Spleen (tissue), 11 donors: Measurements from ENCODE around the gene WDFY1. TPM values are rescaled to one million over a fixed set of nuclear protein-coding genes. Genes with fewer than 3 reads are reported as not detected.

Experiments used
- DNase-seq: peaks from one replicate; pipeline ENCODE4 v3.0.0-alpha.2; 2020
- H3K27ac ChIP-seq, 8 donors: fragments of 200-600 bp; sonication (generic) in 7 of 8; 1 replicate in 4 of 8; 2 replicates in 4 of 8; pipeline versions ENCODE4 v1.5.0 to v1.8.0; 2016 to 2021; ENCODE audit warnings: inconsistent platforms in 4 of 8, mild to moderate bottlenecking in 4 of 8, moderate library complexity in 1 of 8
- H3K27me3 ChIP-seq, 7 donors: fragments of 200-600 bp; sonication (generic) in 6 of 7; replicated peaks in 1 of 7; 1 replicate in 4 of 7; 2 replicates in 3 of 7; pipeline versions ENCODE4 v1.5.0 to v1.8.0; 2016 to 2021; ENCODE audit warnings: inconsistent platforms in 3 of 7, mild to moderate bottlenecking in 1 of 7
- H3K36me3 ChIP-seq, 6 donors: fragments of 200-600 bp; sonication (generic) in 5 of 6; 1 replicate in 4 of 6; 2 replicates in 2 of 6; pipeline versions ENCODE4 v1.5.0 to v1.8.0; 2016 to 2021; ENCODE audit warnings: inconsistent platforms in 2 of 6
- H3K4me1 ChIP-seq, 6 donors: fragments of 200-600 bp; sonication (generic) in 5 of 6; 1 replicate in 3 of 6; 2 replicates in 3 of 6; pipeline versions ENCODE4 v1.5.0 to v1.8.0; 2016 to 2021; ENCODE audit warnings: inconsistent platforms in 3 of 6
- H3K4me3 ChIP-seq, 8 donors: fragments of 200-600 bp; sonication (generic) in 7 of 8; 1 replicate in 4 of 8; 2 replicates in 4 of 8; pipeline versions ENCODE4 v1.5.0 to v1.8.0; 2016 to 2021; ENCODE audit warnings: inconsistent platforms in 4 of 8, mild to moderate bottlenecking in 4 of 8, moderate library complexity in 2 of 8
- H3K9me3 ChIP-seq, 8 donors: fragments of 200-600 bp; sonication (generic) in 7 of 8; 1 replicate in 4 of 8; 2 replicates in 4 of 8; pipeline versions ENCODE4 v1.5.0 to v1.8.0; 2016 to 2021; ENCODE audit warnings: inconsistent platforms in 4 of 8
- CTCF ChIP-seq, 11 experiments: fragments of 200-600 bp in 7 of 11; fragments of 450-650 bp in 4 of 11; sonication (generic) in 4 of 11; IDR thresholded peaks in 8 of 11; conservative IDR thresholded peaks in 3 of 11; 1 replicate in 7 of 11; 2 replicates in 4 of 11; pipeline versions ENCODE4 v1.4.0 to v1.8.0; 2016 to 2021; ENCODE audit warnings: antibody characterized with exemption in 11 of 11, inconsistent platforms in 4 of 11, mild to moderate bottlenecking in 1 of 11
- POLR2A ChIP-seq, 3 donors: fragments of 450-650 bp; IDR thresholded peaks; one replicate each; pipeline ENCODE4 v1.5.1; 2017; ENCODE audit warnings: antibody characterized with exemption in 3 of 3, mild to moderate bottlenecking in 1 of 3
- POLR2AphosphoS5 ChIP-seq, 3 donors: sonication (generic); formaldehyde crosslinking; IDR thresholded peaks; one replicate each; pipeline ENCODE4 v1.5.1; 2017; ENCODE audit warnings: antibody characterized with exemption in 3 of 3
- WGBS, 5 donors: extraction: QIAGEN DNeasy Blood & Tissue Kit in 3 of 5; methylation state at CpG; one replicate each; pipeline versions ENCODE4 v1.1.5 to v1.1.7; 2013 to 2018; 5-methylcytosine and 5-hydroxymethylcytosine counted together
- intact Hi-C: fragments of 100-400 bp; cut with DNase I; formaldehyde crosslinking; loops from one replicate; pipeline ENCODE4 v1.15.0; 2023; ENCODE audit warnings: low total_unique reads
- polyA plus RNA-seq, 3 donors: library from polyadenylated mRNA; stranded (reverse); fragments of 200-250 nt; gene quantifications; one replicate each; pipeline ENCODE4 v1.2.1, GENCODE V29; 2013
- total RNA-seq, 7 donors: library from RNA; depleted of rRNA in 3 of 7; stranded (reverse); fragments of >200 nt in 3 of 7; fragmentation: NEBNext Ultra II Directional in 4 of 7; extraction: Animal tissue kit (Norgen Biotek cat#: 25700) in 4 of 7; gene quantifications; one replicate each; pipeline versions ENCODE4 v1.1.0 to v1.2.1, GENCODE V29; 2016 to 2021
- donor health status: healthy with polysubstance abuse.
- donor health status: DM: no; HTN: no; CAD: no; lungs with moderate emphysema.
- donor health status: DM: no; HTN: no; CAD: no.
- donor health status: Bipolar disorder and iron deficiency.
- donor health status: healthy.
- donor health status: DM: no; HTN: no; CAD: no.
- donor health status: DM: yes; HTN: yes; CAD: no.

WDFY1 gene
- total and polyA plus RNA-seq, 10 donors, result 14.3 to 68.5 (median 51.6) TPM

- TF ChIP-seq POLR2AphosphoS5 (IDR thresholded peaks at IDR 0.05) (no peak), CTCF (IDR thresholded peaks at IDR 0.05 in 8 of 11, conservative IDR thresholded peaks at IDR 0.05 in 3 of 11) (no peak), POLR2A (IDR thresholded peaks at IDR 0.05) (no peak)
- 30 to 44% (median 36%) methylated on average over 5 of the region's 5 CpGs for WGBS, 5 donors
- Histone ChIP-seq H3K36me3 (peaks cover 0 to 53% (median 16%) of the 10 kb centered on the region in 6 donors), H3K27me3 (no peaks in the 10 kb centered on the region), H3K9me3 (no peaks in the 10 kb centered on the region), H3K27ac (peak overlapping the region in 4 of 8 donors; percentile 13 to 44 (median 26)), H3K4me3 (peak overlapping the region in 3 of 8 donors; percentile 6 to 95 (median 91)), H3K4me1 (peaks cover 51 to 88% (median 73%) of the 10 kb centered on the region in 6 donors)
- intact Hi-C loops, result no loop called here
- no peak for DNase-seq
Measured at GRCh38 chr2:223959688-223960087, 14.6 kb upstream of the WDFY1 start.

- intact Hi-C loops, result no loop called here
- TF ChIP-seq POLR2AphosphoS5 (IDR thresholded peaks at IDR 0.05) (peak; percentile 92 to 95 (median 92)), CTCF (IDR thresholded peaks at IDR 0.05 in 8 of 11, conservative IDR thresholded peaks at IDR 0.05 in 3 of 11) (peak in 6 of 11 experiments; percentile 17 to 42 (median 28)), POLR2A (IDR thresholded peaks at IDR 0.05) (peak in 2 of 3 donors; percentile 53 to 97)
- Histone ChIP-seq H3K4me1 (peaks cover 39 to 75% (median 58%) of the 10 kb centered on the region in 6 donors), H3K27me3 (no peaks in the 10 kb centered on the region), H3K36me3 (peaks cover 0 to 29% (median 5%) of the 10 kb centered on the region in 6 donors), H3K4me3 (peak within 1 kb of the TSS; percentile 68 to 95 (median 87)), H3K9me3 (no peaks in the 10 kb centered on the region), H3K27ac (peak within 1 kb of the TSS; percentile 81 to 93 (median 90))
- 1% methylated on average over 42 to 65 of the region's 65 CpGs for WGBS, 5 donors
- peak; percentile 100 for DNase-seq
Measured at GRCh38 chr2:223957092-223957851, 12.1 kb upstream of the WDFY1 start, which contains the start of gene MRPL44. TSS of gene MRPL44 (plus strand) at chr2:223957463. CDS start at chr2:223957473, 10 bp downstream.

- Histone ChIP-seq H3K27me3 (no peaks in the 10 kb centered on the region), H3K4me1 (peaks cover 33 to 75% (median 48%) of the 10 kb centered on the region in 6 donors), H3K27ac (peak overlapping the region in 7 of 8 donors; percentile 86 to 93 (median 91)), H3K36me3 (peaks cover 0 to 19% (median 4%) of the 10 kb centered on the region in 6 donors), H3K4me3 (peak overlapping the region in 1 of 8 donors; percentile 95), H3K9me3 (no peaks in the 10 kb centered on the region)
- DNase-seq, result no peak
- intact Hi-C loops, result no loop called here
- TF ChIP-seq POLR2AphosphoS5 (IDR thresholded peaks at IDR 0.05) (no peak), CTCF (IDR thresholded peaks at IDR 0.05 in 8 of 11, conservative IDR thresholded peaks at IDR 0.05 in 3 of 11) (no peak), POLR2A (IDR thresholded peaks at IDR 0.05) (no peak)
- 75 to 82% (median 79%) methylated on average over 4 of the region's 4 CpGs for WGBS, 5 donors
Measured at GRCh38 chr2:223956300-223956699, 11.2 kb upstream of the WDFY1 start.

- no peak for TF ChIP-seq POLR2A (IDR thresholded peaks at IDR 0.05)
- TF ChIP-seq CTCF (IDR thresholded peaks at IDR 0.05 in 8 of 11, conservative IDR thresholded peaks at IDR 0.05 in 3 of 11), result no peak
- TF ChIP-seq POLR2AphosphoS5 (IDR thresholded peaks at IDR 0.05), result no peak
- H3K9me3 ChIP-seq, result no peaks in the 10 kb centered on the region
- H3K4me3 ChIP-seq, result no peak overlapping the region
- H3K36me3 ChIP-seq, result peaks cover 0 to under 1% (median 0%) of the 10 kb centered on the region in 6 donors
- no peaks in the 10 kb centered on the region for H3K27me3 ChIP-seq
- peak overlapping the region in 1 of 8 donors; percentile 9 for H3K27ac ChIP-seq
- DNase-seq, result no peak
- 71 to 89% (median 80%) methylated on average over 3 of the region's 3 CpGs for WGBS, 5 donors
- peaks cover 22 to 75% (median 47%) of the 10 kb centered on the region in 6 donors for H3K4me1 ChIP-seq
- intact Hi-C loops, result no loop called here
Measured at GRCh38 chr2:223954401-223954800, 9.3 kb upstream of the WDFY1 start.
